ENCODE data around the gene CARNS1. TPM values are rescaled to one million over a fixed set of nuclear protein-coding genes. Genes with fewer than 3 reads are reported as not detected.
A peak's percentile ranks its signal among the peaks of the same experiment; 100 is the strongest.

CARNS1 gene
- total RNA-seq = 2.7 TPM
- long read RNA-seq, full-length matches to known transcripts = 1 of 6 reads
- long read RNA-seq, partial matches to known transcripts = 1 of 6 reads
- long read RNA-seq, other reads (novel, unspliced or antisense) = 4 of 6 reads

GRCh38 chr11:67415501-67416304, at the start of gene CARNS1:
TSS of gene CARNS1 (plus strand) at chr11:67415678. CDS start at chr11:67416200, 522 bp downstream.
- no peaks in the 10 kb centered on the region for H3K9me3 ChIP-seq
- no peaks in the 10 kb centered on the region for H3K27me3 ChIP-seq
- ATAC-seq = peak; percentile 2
- H3K4me1 ChIP-seq = peaks cover 35% of the 10 kb centered on the region
- TF ChIP-seq CTCF (IDR thresholded peaks at IDR 0.05) = no peak
- no peak for DNase-seq
- no peaks in the 10 kb centered on the region for H3K36me3 ChIP-seq
- no peak within 1 kb of the TSS for H3K27ac ChIP-seq
- H3K4me3 ChIP-seq = peak within 1 kb of the TSS; percentile 40
- intact Hi-C loops (cut with DNase I) = no loop called here

GRCh38 chr11:67365736-67366444, 49.6 kb upstream of the CARNS1 start:
- DNase-seq (no peak), ATAC-seq (no peak)
- Histone ChIP-seq H3K27ac (peak overlapping the region; percentile 36), H3K9me3 (no peaks in the 10 kb centered on the region), H3K27me3 (no peaks in the 10 kb centered on the region), H3K4me1 (peaks cover 46% of the 10 kb centered on the region), H3K36me3 (no peaks in the 10 kb centered on the region), H3K4me3 (no peak overlapping the region)
- intact Hi-C loops (cut with DNase I) = no loop called here
- no peak for TF ChIP-seq CTCF (IDR thresholded peaks at IDR 0.05)

GRCh38 chr11:67366546-67366945, 48.9 kb upstream of the CARNS1 start:
- peaks cover 53% of the 10 kb centered on the region for H3K4me1 ChIP-seq
- peak overlapping the region; percentile 36 for H3K27ac ChIP-seq

GRCh38 chr11:67366961-67367760, 48.3 kb upstream of the CARNS1 start:
- ATAC-seq (peak; percentile 49), DNase-seq (peak; percentile 78)
- no peaks in the 10 kb centered on the region for H3K36me3 ChIP-seq
- H3K27ac ChIP-seq = peak overlapping the region; percentile 36
- no peak overlapping the region for H3K4me3 ChIP-seq
- TF ChIP-seq CTCF (IDR thresholded peaks at IDR 0.05) = no peak
- no peaks in the 10 kb centered on the region for H3K27me3 ChIP-seq
- intact Hi-C loops (cut with DNase I) = no loop called here
- H3K9me3 ChIP-seq = no peaks in the 10 kb centered on the region
- peaks cover 59% of the 10 kb centered on the region for H3K4me1 ChIP-seq

More at GRCh38 chr11:67366546-67366945, 48.9 kb upstream of the CARNS1 start:
- ATAC-seq = no peak
- intact Hi-C loops (cut with DNase I) = no loop called here
- no peaks in the 10 kb centered on the region for H3K27me3 ChIP-seq
- no peak overlapping the region for H3K4me3 ChIP-seq
- no peak for TF ChIP-seq CTCF (IDR thresholded peaks at IDR 0.05)
- DNase-seq = no peak
- no peaks in the 10 kb centered on the region for H3K36me3 ChIP-seq
- no peaks in the 10 kb centered on the region for H3K9me3 ChIP-seq

- Histone ChIP-seq H3K4me1 (peaks cover 60% of the 10 kb centered on the region), H3K27ac (no peak overlapping the region), H3K27me3 (no peaks in the 10 kb centered on the region), H3K4me3 (no peak overlapping the region), H3K9me3 (no peaks in the 10 kb centered on the region), H3K36me3 (no peaks in the 10 kb centered on the region)
- intact Hi-C loops (cut with DNase I) = no loop called here
- no peak for ATAC-seq
- DNase-seq = no peak
- no peak for TF ChIP-seq CTCF (IDR thresholded peaks at IDR 0.05)
Observed at GRCh38 chr11:67367761-67368227, 47.7 kb upstream of the CARNS1 start.
